GM03348 (cell line): ENCODE results near the gene ANK2.
"Not testable (repeated sequence)": the region's sequence is repeated elsewhere in the genome, so short reads cannot be mapped to it uniquely, and the experiment has no call there.

Experiments
- DNase-seq: peaks from one replicate; pipeline ENCODE4 v3.0.0; 2012; ENCODE audit warnings: low spot score

The ANK2 gene

GRCh38 chr4:113052379-113052951, 3.0 kb downstream of the ANK2 start:
- DNase-seq: peak; percentile 65

GRCh38 chr4:113053883-113054282, 4.4 kb downstream of the ANK2 start:
- DNase-seq: no peak

DNA sequence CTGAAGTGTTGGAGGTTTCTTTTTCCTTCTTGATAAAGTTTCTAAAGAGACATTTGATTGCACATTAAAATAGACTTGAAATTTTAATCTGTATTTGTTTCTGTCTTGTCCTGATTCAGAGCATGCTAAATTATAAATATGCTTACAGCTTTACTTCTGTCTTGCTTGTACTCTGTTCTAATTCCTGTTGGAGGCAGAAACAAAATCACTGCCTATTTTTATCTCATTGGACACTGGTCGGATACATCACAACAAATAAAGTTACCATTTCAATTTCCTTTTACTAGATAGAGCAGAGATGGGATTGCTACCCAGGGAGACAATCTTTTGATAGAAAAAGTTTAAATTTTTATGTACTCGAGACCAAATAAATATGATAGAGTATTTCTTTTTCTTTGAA, 6.9 kb downstream of the ANK2 start:
- no peak for DNase-seq

- peak; percentile 13 for DNase-seq
These were observed 8.4 kb downstream of the ANK2 start for GRCh38 chr4:113057891-113058290.

DNA sequence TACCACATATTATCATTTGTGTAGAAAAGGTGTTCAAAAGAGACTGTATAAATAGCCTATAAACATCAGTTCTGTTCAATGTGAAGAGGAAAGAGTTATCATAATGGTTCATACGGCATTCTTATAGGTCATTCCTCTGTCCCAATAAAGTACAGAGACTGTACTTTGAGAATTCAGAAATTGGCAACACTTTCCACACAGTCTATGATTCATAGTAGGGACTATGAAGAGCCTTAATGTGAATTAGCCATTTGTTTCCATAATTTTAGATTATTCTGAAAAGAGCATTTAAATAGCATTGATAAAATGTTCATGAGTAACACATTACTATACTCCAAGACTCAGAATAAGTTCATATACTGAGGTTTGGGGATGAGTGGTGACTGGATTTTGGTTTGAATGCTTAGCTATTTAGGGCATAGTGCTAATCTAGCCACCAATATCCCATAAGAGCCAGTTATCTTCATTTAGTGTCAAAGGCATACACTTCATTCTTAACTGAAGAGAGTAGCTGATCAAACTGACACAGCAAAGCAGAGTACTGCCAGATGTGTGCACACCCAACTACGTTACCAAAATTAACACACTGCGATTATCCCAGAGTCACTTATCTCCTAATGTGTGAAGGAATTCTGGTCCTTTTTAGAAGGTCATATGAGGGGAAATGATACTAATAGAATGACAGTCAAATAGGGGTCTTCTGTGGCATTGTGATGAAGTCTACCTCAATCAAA, 10.2 kb downstream of the ANK2 start:
- DNase-seq: no peak

DNA sequence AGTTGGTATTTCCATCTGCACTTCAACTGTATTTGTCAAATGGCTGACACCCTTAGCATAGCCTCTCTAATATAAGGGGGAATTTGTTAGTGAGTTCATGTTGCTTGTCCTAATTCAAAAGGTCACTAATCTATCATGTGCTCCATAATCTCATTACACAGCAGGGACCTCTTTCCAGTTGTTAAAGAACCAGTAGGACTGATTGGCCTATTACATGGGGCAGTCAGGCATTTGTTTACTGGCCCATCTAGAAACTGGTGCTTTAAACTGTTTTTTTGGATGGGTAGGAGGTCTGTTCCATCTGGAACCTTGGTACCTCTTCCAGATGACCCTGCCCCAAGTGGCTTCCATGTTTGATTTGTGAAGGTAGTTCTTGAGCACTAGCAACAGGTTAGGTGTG, 11.4 kb downstream of the ANK2 start:
- no peak for DNase-seq

DNA sequence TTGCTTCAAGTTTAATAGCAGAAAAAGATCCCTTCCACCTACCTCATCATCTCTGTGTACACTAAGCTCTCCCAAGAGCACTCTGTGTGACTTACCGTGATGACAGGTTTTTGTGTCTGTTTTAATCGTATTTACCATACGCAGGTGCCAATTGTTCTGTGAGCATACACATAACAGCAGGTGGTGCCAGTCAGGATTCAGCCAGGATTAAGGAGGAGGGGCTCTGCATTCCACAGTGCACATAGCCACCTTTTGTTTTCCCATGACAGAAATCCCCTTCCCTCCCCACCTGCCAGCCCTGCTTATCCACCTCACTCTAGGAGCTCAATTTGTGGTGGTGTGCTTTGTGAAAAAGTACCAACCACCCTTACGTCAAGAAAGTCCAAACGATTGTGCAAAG, 14.8 kb downstream of the ANK2 start:
- DNase-seq: no peak

DNA sequence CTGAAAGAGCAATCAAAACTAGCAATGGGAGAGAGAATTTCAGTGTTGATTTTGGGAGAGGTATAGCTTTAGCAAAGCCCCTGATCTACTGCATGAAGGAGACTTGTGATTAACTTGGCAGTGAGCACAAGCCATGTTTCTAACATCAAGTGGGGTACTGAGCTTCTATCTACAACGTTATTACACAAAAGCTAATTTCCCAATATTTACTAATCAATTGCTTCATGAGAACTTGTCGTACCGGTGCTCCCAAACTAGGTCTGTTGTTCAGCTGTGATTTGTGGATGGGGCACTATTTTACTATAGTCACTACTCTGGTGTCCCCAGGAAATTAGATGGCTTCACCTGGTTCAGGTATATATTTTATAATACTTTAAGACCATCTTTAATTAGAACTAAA, 16.2 kb downstream of the ANK2 start:
- DNase-seq: no peak

DNA sequence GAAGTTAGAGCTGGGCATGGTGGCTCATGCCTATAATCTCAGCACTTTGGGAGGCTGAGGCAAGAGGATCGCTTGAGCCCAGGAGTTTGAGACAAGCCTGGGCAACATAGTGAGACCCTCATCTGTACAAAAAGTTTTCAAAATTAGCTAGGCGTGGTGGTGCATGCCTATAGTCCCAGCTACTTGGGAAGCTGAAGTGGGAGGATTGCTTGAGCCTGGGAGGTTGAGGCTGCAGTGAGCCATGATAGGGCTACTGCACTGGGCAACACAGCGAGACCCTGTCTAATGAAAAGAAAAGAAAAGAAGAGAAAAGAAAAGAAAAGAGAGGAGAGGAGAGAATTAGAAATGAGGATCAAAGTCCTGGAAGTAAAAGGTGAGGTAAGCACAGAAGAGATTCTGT, 19.3 kb downstream of the ANK2 start:
- not testable (repeated sequence) for DNase-seq

GRCh38 chr4:113069212-113069892, 19.9 kb downstream of the ANK2 start:
- DNase-seq: no peak

DNA sequence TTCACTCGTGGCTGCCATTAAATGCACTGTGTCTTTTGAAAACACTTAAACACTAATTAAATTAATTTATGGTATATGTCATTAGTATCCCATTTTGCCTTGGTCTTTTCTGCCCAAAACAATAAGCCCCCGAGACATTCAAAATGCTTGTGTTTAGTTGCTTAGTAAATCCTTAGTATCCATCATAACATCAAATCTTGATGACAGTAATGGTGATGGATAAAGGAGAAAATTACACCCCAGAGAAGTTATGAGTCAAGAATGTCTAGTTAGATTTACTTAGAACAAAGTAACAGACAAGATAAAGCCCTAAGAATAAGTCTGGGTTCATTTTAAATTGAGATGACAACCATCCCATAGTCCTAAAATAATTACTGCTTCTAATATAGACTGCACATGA, 21.3 kb downstream of the ANK2 start:
- DNase-seq: no peak

DNA sequence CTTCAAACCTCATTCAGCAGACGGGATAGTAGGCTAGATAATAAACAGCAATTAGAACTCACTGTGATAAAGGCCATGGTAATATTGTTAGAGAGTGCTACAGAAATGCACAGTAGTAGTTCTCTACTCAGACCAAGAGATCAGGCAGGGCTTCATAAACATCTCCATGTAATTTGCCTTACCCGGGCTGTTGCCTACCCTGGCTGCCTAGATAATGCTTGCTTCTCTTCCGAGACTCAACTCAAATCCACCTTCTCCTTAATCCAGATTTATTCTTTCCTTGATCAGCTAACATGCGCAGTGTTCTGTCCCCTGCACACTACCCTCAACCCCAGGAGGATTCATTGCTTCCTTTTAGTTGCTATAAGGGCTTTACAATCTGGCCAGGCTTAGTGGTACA, 21.8 kb downstream of the ANK2 start:
- DNase-seq: no peak

- no peak for DNase-seq
These were observed 22.4 kb downstream of the ANK2 start for GRCh38 chr4:113071805-113072204.

GRCh38 chr4:113073451-113074005, 24.1 kb downstream of the ANK2 start:
- DNase-seq: no peak

DNA sequence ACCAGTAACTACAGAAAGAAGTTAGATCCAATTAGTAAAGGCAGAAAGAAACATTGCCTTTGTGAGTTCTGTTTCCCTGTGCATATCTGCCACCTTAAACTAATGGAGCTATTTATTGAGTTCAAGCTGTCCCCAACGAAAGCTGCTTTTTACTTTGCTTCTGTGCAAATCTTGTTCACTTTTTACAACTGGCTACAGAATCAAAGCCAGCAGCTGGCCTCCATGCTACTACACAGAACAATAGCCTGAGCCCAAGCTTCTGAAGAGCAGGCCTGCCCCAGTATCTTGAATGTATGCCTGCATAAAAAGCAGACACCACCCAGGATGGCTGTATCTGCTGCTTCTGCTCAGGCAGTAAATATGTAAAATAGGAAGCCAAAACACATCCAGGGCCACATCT, 28.1 kb downstream of the ANK2 start:
- no peak for DNase-seq

DNA sequence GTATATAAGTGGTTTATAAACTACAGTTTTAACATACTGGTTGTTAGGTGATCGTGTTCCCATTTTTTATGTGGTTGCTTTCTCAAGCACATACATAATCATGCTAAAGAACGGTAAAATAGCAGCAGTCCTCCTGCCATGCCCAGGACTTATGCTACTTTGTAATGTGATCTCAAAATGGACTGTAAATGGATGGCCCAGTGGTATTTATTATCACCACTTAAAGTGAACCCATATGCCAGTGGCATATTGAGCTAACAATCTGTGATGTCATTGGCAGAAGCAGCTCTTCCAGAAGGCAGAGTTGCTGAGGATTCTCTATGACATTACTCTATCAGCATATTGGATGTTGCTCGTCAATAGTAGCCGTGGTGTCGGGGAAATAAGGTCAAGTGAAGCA, 28.6 kb downstream of the ANK2 start:
- DNase-seq: no peak

- peak; percentile 21 for DNase-seq
These were observed 30.6 kb downstream of the ANK2 start for GRCh38 chr4:113080050-113080449.

GRCh38 chr4:113080624-113081023, 31.2 kb downstream of the ANK2 start:
- no peak for DNase-seq

GRCh38 chr4:113083346-113083745, 33.9 kb downstream of the ANK2 start:
- no peak for DNase-seq

GRCh38 chr4:113086172-113086695, 36.8 kb downstream of the ANK2 start:
- DNase-seq: no peak

DNA sequence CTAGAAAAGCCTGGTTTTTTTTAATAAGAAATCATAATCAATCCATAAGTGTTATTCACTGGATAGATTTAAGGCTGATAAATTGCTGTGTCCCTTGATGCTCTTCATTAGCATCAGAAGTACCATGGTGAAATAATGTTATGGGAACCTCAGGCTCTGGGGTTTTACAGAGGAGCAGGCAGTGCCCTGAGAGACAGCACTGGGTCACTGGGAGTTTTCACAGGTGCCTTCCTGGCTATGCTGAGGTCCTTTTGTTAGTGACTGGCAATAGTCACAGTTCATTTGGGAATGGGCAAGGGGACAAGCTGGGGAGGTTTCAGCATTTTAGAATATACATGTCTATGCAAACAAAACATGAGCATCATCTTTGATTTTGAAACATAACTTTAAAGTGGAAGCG, 38.6 kb downstream of the ANK2 start:
- no peak for DNase-seq

GRCh38 chr4:113090954-113091353, 41.5 kb downstream of the ANK2 start:
- DNase-seq: no peak

- no peak for DNase-seq
These were observed 44.9 kb downstream of the ANK2 start for GRCh38 chr4:113094331-113094730.
